Measurements from ENCODE around the gene GZMB. TPM values are rescaled to one million over a fixed set of nuclear protein-coding genes. Genes with fewer than 3 reads are reported as not detected.
"Not testable (repeated sequence)": the region's sequence is repeated elsewhere in the genome, so short reads cannot be mapped to it uniquely, and the experiment has no call there.

Gene GZMB, protein sequence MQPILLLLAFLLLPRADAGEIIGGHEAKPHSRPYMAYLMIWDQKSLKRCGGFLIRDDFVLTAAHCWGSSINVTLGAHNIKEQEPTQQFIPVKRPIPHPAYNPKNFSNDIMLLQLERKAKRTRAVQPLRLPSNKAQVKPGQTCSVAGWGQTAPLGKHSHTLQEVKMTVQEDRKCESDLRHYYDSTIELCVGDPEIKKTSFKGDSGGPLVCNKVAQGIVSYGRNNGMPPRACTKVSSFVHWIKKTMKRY
- polyA plus RNA-seq (ENCODE audit: insufficient read length in 4 of 4): under 1 TPM; 0.22 to 0.75 (median 0.46) TPM

DNA sequence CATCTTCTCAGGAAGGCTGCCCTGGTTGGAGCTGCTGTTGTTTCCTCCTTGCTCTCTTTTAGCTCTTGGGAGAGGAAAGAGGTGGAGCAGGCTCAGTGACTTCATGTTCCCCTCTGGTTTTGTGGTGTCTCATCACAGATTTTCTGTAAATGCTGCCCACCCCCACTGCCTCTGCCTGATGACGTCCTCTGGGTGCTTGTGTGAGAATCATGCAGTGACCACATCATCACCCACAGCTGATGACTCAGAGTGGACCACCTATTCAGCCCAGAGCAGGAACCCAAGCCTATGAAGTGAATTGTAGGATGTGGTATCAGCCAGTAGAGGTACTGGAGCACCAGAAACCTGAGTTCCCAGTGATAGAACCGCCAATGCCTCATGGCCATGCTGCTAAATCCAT is at the start of gene GZMB:
Gene GZMB (minus strand): TSS at position 33 of the 400 bp plus-strand sequence. CDS start 30 bp downstream, at position 3.
- no peak for DNase-seq (ENCODE audit: low read depth in 4 of 4, low spot score in 3 of 4)

DNA sequence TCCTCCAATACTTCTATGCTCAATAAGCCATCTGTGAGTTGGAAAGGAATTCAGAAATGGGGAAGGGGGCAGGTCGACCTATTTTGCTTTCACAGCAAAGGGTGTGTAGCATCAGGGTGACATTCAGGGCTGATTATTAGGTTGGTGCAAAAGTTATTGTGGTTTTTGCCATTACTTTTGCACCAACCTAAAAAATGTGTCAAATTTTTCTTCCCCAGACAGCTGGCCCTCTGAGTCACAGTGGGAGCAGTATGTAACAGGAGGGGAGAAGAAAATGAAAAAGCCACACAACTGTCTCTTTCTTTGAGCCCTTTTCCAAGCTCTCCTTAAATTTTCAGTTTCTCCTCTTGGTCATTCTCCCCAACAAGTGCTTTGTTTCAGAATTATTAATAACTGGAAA is 47.1 kb upstream of the GZMB start:
- no peak for DNase-seq (ENCODE audit: low read depth in 4 of 4, low spot score in 3 of 4)

DNA sequence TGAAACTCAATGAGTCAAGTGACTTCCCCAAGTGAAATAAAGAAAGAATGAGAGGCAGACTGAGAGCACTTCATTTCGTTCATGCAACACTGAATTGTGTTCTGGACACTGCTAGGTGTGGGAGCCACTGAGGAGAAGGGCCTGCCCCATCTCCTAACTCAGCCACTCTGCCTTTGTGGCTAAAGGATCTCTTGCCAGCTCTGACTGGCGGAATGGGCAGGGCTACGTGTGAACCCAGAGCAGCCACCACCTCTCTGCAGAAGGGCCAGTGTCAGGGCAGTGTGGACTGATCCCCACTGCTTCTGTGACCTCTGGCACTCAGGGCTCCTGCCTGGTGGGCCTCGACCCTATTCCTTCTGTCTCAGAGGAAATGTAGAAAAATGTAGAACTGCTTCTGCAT is 46.5 kb upstream of the GZMB start:
- no peak for DNase-seq (ENCODE audit: low read depth in 4 of 4, low spot score in 3 of 4)

DNA sequence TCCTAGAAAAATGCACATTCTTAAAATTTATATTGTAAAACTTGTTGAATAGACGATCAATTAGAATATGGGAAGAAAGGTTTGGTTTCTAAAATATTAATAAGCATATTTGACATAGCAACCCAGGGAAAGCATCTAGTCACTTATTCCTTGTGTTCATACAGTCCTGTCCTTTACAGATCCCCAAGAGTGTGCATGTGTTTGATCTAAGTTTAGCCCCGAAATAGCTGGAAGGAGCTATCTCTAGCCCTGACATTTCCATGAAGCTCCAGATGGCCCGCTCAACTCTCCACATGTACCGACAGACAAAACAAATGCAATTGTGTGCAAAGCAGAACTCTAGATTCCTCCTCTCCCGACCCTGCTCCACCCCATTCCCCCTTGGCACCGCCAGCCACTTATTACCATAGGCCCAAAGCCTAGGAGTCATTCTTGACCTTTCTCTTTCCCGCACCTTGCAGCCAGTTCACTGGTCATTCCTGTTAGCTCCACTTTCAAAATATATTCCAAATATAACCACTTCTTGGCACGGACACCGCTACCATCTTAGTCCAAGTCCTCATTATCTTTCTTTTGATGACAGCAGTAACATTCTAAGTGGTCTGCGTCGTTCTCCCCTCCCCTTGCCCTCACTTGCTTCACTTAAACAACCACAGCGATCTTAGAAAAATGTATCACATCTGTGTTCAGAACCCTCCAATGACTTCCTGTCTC is 45.4 kb upstream of the GZMB start:
- no peak for DNase-seq (ENCODE audit: low read depth in 4 of 4, low spot score in 3 of 4)

DNA sequence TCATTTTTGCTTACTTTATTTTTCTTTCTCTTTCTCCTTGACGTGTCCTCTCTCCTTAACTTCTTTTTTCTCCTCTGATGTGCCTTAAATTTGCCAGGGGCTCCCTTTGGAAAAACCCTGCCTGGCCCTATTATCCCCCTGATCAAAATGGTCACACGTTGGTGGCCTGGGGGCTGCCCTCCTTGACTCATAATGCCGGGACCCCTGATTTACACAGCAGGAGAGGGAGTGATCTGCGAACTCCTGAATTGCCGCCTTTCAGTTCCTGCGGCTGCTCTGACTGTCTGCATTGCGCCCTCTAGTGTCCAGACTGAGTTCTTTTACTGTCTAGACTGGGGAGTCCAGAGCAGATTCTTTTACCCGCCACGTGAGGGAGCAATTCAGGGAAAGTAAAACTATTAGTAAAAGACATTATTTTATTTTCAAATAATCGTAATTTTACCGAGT is 44.8 kb upstream of the GZMB start:
- DNase-seq (ENCODE audit: low read depth in 4 of 4, low spot score in 3 of 4): peak; percentile 50 to 77 (median 68)

DNA sequence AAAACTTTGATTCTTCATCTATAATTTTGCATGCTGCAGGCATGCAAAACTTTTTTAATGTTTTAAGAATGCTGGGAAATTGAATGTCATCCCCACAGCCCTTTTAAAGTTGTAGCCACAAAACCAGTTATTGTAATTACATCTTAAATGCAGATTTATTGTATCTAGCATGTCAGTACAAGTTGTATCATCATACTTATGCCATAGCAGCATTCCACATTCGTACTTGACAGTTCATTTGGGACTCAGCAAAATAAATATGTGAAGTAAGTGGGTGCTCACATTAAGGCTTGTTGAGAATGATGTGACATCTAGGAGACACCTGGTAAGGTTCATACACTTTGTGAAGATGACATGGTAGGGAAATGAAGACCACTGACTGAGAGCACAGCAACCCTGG is 44.0 kb upstream of the GZMB start:
- DNase-seq (ENCODE audit: low read depth in 4 of 4, low spot score in 3 of 4): no peak

DNA sequence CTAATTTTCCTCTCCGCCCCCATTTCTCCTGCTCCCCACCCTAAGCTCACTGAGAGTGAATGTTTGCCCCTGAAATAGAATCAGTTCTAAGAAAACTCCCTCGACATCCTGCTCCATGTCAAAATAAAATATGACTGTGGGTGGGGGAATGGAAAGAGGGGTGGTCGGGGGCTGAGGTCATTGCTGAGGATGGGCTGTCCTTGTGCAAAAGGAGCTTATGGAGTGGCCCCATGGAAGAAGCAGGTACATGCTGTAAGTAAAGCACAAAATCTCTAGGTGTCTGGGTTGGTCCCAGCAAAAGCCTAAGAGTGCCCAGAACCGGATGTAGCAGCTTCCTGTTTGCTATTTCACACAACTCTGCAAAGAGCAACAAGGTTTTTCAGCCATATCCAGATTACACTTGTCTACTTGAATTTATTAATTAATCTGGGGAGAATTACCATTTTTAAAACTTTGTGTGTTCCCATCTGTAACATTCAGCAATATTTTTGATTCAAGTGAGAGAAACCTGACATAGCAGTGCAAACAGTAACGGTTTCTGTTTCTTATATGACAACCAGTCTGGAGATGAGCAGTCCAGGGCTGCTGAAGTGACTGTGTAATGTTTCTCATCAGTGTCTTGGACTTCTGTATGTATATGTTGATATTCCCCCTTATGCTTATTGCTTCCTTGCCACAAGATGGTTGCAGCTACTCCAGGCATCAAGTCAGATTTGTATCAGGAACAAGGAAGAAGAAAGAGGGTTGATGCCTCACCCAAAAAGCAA is 40.4 kb upstream of the GZMB start:
- DNase-seq (ENCODE audit: low read depth in 4 of 4, low spot score in 3 of 4): no peak

DNA sequence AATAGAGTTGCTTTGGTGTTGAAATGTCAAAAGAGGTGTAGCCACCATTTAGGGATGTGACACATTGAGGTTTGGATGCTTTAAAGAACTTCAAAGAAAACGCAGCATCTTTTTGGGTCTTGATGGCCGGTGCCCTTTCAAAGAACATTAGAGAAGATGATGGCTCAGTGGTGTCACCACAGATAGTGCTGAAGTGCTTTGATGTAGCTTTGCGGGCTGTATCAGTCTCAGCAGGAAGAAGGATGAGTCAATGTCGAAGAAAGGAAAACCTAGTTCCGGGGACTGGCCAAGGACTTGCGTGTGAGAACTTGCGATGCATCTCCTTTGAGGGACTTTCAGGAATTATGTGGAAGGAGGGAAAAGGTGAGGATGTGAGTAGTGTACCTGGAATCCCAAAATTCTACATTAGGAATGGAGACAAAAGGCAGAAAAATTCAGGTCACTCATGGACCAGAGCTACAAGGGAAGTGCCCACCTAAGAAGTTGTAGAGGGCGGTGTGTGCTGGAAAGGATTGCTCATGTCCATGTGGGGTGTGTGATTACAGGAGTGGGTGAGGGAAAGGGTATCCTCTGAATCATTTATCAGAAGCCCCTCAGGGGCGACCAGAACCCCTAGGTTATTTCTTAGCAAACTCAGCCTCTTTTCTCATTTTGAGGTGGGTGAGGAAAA is 39.7 kb upstream of the GZMB start:
- DNase-seq (ENCODE audit: low read depth in 4 of 4, low spot score in 3 of 4): no peak

DNA sequence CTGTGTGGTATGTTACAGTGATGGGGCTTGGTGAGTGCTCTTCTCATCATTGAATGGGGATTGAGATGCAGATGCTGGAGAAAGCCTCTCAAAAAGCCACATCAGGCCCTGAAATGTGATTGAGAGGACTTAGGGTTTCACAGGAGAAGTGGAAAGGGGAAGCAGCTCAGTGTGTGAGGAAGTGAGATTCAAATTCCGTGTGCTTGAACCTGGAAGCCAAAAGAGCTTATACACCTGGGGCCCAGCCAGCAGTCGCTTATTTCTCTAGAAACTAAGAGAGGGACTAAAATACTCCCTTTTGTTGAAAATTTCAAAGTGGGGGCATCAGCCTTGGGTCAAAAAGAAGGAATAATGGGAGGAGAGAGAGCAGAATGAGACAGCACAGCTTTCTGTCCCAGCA is 39.1 kb upstream of the GZMB start:
- DNase-seq (ENCODE audit: low read depth in 4 of 4, low spot score in 3 of 4): no peak

DNA sequence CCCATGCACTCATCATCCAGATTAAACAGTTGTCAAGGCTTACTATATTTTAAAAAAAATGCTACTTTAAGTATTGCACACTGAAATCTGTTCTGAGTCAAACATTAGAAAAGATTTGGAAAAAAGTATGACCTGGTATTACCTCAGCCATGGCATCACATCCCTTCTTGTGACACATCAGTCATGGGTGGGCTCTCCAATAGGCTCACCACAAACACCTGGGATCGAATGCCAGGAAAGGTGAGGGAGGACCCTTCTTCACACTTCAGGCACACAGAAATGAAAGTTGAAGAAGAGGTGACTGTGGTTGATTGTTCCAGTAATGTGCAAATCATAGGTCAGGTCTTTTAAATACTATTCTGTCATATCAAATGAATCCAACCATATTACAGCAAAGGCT is 36.6 kb upstream of the GZMB start:
- DNase-seq (ENCODE audit: low read depth in 4 of 4, low spot score in 3 of 4): no peak

DNA sequence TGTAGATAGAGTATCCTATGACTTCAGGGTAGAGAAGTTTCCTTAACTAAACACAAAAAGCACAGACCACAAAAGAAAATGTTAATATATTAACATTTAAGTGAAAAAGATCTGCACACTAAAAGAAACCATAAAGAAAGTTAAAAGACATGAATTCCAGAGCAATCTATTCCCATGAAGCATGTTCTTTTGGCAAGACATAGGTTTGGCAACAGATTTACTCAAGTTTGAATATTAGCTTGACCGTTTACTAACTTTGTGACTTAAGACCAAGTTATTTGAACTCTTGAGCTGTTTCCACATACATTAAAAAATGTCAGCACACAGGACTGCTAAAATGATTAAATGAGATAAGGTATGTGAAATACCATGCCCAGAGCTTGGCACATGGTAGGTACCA is 35.7 kb upstream of the GZMB start:
- no peak for DNase-seq (ENCODE audit: low read depth in 4 of 4, low spot score in 3 of 4)

DNA sequence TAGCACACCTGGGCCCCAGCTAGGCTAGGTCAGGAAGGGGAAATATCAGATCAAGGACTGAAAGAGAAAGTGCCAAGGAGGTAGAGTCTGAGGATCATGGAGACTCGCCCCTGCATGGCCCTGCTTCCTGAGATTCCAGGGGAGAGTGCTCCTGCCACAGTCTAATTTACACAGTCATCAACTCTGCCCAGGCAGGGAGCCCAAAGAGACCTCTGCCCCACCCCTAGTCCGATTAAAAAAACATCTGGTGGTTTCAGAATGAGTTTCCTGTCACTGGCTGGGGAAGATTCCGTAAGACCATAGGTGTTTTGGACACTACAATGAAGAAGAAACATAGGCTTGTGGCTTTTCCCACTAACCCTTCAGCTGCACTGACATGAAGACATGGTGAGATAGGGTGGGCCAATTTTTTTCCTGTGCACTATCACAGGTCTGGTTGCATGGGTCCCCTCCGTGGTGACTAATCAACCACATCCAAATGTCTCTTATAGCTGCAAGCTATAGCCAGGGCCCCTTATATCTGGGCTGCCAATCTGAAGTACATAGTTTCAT is 31.5 kb upstream of the GZMB start:
- DNase-seq (ENCODE audit: low read depth in 4 of 4, low spot score in 3 of 4): no peak

DNA sequence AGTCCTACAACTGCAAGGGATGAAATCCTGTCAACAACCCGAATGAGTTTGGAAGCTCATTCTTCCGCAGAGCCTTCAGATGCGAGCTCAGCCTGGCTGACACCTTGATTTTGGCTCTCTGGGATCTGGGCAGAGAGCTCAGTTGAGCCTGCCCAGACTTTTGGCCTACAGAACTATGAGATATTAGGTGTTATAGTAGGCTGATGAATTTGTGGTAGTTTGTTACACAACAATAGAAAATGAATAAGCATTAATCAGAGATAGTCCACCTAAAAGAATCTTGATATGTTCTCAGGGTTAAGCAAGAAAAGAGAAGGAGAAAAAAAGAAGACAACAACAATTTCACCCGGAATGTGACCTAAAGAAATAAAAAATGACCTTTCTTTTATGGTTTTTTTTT is 30.4 kb upstream of the GZMB start:
- no peak for DNase-seq (ENCODE audit: low read depth in 4 of 4, low spot score in 3 of 4)

DNA sequence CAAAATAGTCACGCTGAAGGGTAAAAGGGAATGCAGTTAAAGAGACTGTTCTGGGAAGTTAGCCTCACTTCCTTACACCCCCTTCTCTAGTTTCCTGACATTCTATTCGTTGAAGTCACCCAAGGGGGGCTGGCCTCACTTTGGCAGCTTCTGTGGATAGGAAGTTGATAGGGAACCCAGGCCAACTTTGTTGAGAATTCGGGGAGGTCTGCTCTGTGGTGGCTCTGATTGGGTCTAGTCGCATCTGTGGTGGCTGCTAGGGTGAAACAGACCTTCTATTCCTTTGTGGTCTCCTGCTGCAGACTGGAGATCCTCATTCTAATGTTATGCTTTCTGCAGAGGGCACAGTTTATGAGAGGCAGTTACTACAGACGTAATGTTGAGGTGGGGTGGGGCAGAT is 28.8 kb upstream of the GZMB start:
- DNase-seq (ENCODE audit: low read depth in 4 of 4, low spot score in 3 of 4): no peak

DNA sequence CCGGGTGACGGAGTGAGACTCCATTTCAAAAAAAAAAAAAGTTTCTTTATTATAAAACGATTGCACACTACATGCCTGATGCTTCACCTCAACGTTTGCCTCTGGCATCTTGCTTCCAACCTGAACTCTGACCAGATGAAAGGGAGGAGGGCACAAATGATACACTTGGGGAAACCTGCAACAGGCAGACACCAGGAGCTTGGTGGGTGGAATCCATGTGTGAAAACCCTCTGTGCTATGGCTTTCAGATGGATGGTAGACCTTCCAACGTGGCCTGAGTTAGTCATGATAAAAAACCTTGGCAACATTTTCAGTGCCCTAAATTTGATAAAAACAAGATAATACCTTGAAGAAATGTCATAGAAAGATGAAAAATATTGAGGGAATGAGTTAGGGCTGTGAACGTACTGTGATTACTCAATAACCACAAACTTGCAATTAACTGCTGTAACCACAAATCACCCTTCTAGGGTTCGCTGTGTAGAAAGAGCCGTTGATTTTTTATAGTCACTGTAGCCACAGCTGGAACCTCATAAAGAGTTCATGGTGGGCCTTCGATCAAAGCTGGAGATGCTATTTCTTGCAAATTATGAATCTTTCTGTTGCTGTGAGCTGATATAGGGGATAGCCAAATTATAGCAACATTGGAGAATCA is 26.1 kb upstream of the GZMB start:
- DNase-seq (ENCODE audit: low read depth in 4 of 4, low spot score in 3 of 4): no peak

DNA sequence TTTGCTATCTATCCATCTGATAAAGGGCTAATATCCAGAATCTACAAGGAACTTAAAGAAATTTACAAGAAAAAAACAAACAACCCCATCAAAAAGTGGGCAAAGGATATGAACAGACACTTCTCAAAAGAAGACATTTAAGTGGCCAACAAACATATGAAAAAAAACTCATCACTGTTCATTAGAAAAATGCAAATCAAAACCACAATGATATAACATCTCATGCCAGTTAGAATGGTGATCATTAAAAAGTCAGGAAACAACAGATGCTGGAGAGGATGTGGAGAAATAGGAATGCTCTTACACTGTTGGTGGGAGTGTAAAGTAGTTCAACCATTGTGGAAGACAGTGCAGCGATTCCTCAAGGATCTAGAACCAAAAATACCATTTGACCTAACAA is 14.4 kb upstream of the GZMB start:
- DNase-seq (ENCODE audit: low read depth in 4 of 4, low spot score in 3 of 4): not testable (repeated sequence)

DNA sequence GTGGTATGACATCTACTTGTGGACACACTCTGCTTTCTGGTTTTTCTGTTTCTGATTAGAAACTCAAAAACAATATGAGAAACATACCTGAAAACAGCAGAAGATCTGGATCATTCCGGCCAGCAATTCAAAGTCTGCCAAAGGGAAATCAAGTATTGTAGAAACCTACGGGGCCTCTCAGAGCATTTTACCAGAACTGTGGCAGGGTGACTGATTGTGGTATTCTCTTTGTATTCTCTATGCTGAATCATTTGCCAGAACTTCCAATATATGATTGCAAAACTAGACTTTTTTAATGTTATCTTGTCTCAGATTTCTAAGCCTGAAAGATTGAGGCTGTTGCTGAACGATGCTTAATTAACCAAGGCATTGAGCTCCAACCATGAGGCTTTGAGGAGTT is 5.9 kb upstream of the GZMB start:
- no peak for DNase-seq (ENCODE audit: low read depth in 4 of 4, low spot score in 3 of 4)

DNA sequence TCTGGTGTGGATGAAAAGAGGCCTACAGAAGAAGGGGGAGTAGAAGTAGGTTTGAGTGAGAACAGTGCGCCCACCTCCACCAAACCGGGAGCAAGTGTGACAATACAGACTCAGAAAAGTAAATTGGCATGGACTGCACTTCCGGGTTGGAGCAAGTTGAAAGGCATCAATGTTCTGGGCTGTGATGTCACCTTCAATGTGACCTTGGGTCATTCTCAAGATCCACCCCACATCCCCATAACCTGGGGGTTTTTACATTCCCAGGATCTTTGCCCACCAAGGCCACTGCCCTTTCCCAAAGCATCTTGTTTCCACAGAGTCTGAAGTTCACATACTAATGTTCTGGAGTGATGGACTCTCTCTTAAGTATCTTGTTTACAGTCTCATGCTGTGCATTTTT is 5.3 kb upstream of the GZMB start:
- no peak for DNase-seq (ENCODE audit: low read depth in 4 of 4, low spot score in 3 of 4)

DNA sequence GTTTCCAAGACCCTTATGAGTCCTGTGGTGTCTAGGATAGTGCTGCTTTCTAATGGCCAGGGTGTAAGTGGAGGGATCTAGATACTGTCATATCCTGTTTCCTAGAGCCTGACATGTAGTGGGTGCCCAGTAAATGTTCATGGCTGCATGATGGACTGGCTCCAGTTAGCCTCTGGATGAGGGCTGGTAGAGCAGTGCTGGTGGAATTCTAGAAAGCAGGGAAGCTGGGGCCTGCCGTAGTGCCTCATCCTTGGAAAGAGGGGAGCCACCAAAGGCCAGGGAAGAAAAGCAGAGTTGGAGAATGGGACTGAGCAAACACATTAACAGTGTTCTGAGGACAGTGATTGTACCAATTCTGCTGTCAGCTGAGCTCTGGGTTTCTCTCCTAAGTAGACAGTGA is 637 bp downstream of the GZMB start:
- DNase-seq (ENCODE audit: low read depth in 4 of 4, low spot score in 3 of 4): no peak

DNA sequence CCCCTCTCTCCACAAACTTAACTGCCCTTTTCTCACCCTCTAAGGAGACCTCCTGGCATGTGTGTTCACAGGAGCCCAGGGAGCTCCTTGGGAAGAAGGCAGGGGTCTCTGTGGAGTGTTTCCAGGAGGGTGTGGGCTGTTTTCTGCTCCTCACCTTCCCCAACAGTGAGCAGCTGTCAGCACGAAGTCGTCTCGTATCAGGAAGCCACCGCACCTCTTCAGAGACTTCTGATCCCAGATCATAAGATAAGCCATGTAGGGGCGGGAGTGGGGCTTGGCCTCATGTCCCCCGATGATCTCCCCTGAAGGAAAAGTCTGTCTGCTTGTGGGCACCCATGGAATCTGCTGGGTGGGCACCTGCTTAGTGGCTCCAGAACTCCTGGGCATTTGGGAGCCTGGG is 1.2 kb downstream of the GZMB start:
- DNase-seq (ENCODE audit: low read depth in 4 of 4, low spot score in 3 of 4): no peak

Measured in left renal pelvis (tissue), 4 donors.